ENCODE measurements around the gene POM121L2.

Gene POM121L2

DNA sequence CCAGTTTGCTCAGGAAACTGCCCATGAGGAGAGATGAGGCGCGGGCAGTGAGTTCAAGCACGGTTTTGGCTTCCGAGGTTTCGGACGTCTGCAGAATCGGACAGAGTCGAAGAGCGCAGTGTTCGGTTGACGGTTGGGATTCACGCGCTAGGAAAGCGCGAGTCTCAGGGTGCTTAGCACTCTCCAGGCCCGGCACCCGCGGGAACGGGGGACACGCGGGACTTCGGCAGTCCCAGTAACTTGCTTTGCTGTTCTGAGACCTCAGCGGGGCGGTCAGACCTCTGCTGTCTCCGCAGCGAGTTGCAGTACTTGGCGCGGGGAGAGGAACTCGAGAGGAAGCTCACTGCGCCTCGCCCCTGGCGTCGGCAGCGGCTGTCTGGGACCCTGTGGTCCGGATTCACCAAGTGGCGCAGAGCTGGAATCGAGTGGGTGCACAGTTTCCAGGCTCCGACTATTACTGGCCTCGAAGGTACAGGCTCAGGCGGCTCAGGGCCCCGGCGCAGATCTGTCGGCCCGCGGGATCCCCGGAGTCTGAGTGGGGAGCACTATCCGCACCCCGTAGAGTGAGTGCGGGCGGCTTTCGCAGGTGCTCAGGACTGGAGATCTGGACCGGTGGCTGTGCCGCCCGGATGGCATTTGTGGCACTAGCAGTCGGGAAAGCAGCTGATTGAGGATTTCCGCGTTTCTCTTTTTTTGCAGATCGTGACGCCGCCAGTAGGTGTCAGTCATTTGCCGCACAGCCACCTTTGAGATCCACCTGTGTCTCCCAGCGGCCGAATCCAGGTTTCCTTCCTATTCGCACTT, at the start of gene POM121L2:
TSS of gene POM121L2 (minus strand) at position 128 of the 804 bp plus-strand sequence. CDS start at position 25, 103 bp downstream.
- DNase-seq: peak in 1 of 2 experiments; percentile 13

DNA sequence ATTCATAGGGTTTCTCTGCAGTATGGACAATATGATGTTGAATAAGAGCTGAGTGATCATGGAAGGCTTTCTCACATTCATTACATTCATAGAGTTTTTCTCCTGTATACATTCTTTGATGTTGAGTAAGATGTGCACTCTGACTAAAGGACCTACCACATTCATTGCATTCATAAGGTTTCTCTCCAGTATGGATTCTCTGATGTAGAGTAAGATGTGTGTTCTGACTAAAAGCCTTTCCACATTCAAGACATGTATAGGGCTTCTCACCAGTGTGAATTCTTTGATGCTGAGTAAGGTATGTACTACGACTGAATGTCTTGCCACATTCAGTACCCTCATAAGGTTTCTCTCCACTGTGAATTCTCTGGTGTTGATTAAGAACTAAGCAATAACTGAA, 47.2 kb upstream of the POM121L2 start:
- no peak for DNase-seq

DNA sequence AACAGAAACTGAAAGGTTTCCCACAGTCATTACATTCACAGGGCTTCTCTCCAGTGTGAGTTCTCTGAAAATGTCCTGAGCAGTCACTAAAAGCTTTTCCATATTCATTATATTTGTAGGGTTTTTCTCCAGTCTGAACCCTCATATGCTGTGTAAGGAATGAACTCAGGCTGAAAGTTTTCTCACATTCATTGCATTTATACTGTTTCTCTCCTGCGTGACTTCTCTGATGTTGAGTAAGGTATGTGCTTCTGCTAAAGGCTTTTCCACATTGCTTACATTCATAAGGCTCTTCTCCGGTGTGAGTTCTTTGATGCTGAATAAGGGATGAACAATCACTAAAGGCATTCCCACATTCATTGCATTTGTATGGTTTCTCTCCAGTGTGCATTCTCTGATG, 46.7 kb upstream of the POM121L2 start:
- no peak for DNase-seq

DNA sequence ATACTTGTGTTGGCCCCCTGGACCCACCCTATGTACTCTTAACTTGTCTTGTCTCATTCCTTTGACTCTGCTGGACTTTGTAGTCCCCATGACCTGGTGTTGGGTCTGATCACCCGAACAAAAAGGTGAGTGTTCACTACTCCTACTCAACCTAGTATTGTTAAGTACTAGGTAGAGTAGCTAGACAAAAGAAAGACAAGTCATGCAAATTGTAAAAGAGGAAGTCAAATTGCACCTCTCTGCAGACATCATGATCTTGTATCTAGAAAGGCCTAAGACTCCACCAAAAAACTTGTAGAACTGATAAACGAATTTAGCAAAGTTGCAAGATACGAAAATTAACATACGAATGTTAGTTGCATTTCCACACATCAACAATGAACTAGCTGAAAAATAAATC, 40.8 kb upstream of the POM121L2 start:
- no peak for DNase-seq

- DNase-seq: no peak
Measured at GRCh38 chr6:27334141-27334540, 22.1 kb upstream of the POM121L2 start.

DNA sequence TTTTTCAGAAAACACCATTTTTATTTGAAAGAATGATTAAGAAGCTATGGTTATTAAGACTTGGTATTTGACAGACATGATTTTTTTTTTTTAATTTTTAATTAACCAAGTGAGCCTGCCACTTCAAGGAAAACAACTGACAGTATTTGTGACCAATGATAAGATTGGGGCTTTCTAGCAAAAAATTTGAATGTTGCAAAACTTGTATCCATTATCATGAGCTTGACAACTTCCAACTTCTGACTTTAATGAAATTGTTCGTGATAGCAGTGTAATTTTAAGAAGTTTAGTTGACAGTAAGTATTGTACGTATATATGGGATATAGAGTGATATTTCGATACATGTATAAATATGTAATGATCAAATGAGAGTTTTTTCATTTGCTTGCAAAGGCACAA, 21.6 kb upstream of the POM121L2 start:
- no peak for DNase-seq

GRCh38 chr6:27332692-27333641, 20.9 kb upstream of the POM121L2 start:
- DNase-seq: peak in 1 of 2 experiments; percentile 41

DNA sequence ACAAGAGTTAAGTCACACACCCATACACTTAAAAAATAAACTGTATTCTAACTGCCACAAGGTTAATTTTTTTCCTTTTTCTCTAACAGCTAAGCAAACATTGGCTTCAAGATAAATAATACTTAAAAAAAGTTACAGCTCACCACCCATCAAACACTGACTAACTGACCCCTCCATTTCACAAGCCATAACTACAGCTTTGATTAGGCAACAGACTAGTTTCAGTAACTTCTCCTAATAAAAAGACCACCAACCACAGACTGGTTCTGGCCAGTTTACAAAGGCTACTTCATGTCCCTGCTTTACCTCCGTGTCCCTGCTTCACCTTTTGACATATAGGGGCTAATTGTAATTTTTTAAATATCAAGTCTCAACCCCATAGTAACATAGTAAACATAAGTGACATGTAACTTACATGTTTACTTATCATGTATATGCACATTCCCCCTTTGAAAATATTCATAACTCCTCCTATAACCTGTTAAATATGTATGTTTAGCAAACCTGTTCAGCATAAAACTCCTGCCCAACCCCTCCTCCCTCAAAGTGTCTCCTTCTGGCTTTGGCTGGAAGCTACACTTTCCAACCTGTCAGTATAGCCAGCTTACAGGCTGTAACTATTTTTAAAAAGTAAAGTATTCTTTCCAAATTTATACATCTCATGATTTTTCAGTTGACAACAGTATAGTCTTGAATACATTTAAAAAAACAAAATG, 15.1 kb upstream of the POM121L2 start:
- DNase-seq: no peak

GRCh38 chr6:27321901-27322300, 9.8 kb upstream of the POM121L2 start:
- no peak for DNase-seq

DNA sequence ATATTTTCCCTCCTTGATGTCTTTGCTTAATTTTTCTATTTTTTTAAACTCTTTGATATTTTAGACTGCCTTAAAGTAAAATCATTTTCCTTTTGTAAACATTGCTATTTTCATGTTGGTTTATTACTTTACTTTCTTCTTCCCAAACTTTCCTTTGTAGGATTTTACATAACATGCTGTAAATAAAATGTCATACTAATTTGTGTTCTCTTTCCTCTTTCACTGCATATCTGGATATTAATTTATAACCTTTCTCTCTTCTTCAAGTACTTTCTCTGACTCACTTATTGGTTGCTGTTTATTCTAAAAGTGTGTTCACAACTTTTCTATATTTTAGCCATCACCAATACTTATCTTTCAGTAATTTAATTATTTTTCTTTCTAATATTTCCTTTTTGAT, 9.3 kb upstream of the POM121L2 start:
- no peak for DNase-seq

DNA sequence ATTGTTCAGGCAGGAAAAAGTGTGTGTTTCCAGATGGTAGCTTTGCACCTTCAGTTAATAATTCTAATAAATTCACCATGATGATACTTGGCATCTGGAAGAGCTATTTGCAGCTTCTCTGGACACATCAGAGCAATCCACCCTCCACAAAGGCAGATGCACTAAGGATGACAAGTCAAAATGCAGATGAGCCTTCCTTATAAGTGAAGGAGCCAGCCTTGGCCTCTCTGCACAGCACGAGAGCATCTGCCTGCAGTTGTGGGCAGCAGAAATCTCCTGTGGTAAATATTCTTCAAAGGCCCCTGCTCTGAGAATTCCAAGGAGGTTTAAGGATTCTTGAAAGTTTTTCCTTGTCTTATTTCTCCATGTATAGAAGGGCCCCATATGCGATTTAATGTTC, 6.9 kb upstream of the POM121L2 start:
- no peak for DNase-seq

- DNase-seq: no peak
Measured at GRCh38 chr6:27314046-27314445, 2.0 kb upstream of the POM121L2 start.

DNA sequence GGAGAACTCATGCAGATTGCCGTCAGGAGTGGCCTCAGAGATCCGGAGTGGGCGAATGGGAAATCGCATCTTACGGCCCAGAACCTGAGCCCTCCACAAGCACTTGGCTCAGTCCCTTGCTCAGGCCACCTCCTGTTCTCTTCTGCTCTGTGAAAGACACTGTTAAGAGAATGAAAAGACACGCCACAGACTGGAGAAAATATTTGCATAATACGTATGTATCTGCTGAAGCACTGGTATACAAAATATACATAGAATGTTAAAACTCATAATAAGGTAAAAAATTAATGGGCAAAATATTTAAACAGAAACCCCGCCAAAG, 838 bp upstream of the POM121L2 start:
- DNase-seq: no peak

GRCh38 chr6:27311806-27312145, 297 bp downstream of the POM121L2 start:
- no peak for DNase-seq

DNA sequence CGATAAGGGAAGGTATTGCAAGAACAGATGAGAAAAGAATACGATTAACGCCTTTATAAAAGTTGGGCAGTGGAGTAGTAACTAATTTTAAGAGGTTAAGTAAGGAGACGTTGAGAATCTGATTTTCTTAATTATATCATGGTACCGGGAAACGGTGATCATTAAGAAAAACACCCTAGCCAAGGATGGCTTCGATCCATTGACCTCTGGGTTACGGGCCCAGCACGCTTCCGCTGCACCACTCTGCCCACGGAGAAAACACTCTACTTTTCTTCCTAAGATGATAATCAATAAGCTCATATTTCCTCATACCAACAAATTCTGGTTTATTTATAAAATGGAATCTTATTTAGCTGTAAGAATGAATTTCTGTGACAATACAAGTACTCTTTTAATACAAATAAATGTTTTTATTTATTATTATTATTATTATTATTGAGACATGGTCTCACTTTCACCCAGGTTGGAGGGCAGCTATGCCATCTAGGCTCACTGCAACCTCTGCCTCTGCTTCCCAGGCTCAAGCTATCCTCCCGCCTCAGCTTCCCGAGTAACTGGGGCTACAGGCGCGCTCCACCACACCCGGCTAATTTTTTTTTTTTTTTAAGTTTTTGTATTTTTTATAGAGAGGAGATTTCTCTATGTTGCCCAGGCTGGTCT, 8.3 kb downstream of the POM121L2 start:
- DNase-seq: no peak

DNA sequence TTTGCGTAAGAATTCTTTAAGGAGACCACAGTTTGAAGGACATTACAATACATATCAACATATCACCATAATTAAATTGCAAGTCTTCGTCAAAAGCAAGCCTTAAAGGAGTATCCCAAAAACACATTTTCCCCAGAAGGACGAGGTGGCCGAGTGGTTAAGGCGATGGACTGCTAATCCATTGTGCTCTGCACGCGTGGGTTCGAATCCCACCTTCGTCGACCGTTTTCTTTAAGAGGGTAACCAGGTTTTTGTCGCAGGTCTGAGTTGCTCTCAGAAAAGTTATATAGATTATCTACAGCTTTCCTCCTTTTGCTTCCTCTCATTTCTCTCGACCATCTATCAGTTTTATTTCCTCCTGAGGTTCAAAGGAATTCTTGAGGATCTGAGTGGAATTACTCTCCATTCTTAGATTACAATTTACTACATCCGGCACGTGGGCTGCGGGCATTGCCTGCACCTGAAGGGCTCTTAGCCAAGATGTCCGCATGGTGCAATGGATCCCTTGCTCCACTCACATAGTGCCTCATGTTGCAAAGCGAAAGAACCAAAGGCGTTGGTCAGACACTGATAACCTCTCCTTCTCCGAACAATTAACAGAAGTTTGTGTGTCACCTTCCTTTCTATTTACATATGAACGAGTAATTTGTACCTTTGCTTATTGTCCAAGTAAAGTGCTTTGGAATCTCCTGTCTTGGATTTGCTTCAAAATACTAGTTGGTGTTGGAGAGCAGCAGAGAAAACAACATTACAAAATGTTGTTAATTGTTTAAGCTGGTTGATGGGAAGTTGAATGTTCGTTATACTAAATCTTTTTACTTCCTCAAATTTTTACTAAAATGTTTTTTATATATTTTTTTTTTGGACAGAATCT, 14.0 kb downstream of the POM121L2 start:
- DNase-seq: no peak

GRCh38 chr6:27297484-27297856, 14.6 kb downstream of the POM121L2 start:
- DNase-seq: no peak

- no peak for DNase-seq
Measured at GRCh38 chr6:27296106-27296783, 15.8 kb downstream of the POM121L2 start.

GRCh38 chr6:27295301-27296079, 16.6 kb downstream of the POM121L2 start:
- no peak for DNase-seq

DNA sequence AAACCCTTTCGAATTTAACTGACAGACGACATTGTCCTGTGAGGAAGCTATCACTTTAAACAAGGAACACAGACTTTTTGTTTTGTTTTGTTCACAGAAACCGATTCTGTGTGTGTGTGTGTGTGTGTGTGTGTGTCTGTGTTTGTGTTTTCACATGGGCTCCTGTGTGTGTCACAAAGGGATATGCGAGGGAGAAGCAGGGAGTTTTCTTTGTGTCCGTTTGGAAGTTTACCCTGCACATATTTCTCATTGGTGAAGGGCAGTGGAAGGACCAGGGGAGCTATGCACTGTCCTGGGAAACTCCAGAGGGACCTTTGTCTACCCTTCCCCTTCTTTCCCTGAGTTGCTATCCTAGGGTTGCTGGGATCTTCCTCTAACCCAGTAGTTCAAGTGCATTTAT, 17.7 kb downstream of the POM121L2 start:
- no peak for DNase-seq

All from cerebellar nuclear complex (tissue), 1 donor.